Astrocyte of the spinal cord (primary cell): ENCODE results near the gene RPS6KA2.

ENCODE experiments used
- DNase-seq: peaks from one replicate; pipeline ENCODE4 v3.0.0; 2011; ENCODE audit warnings: low read depth, low spot score
- H3K4me3 ChIP-seq: 2 replicates; pipeline ENCODE4 v1.5.1; 2011; ENCODE audit warnings: low read depth, mild to moderate bottlenecking, low read length, moderate library complexity
- CTCF ChIP-seq: IDR thresholded peaks from 2 replicates; pipeline ENCODE4 v1.5.1; 2012; ENCODE audit warnings: low read depth, mild to moderate bottlenecking, low read length, inconsistent platforms
- in situ Hi-C: cut with HindIII; loops from 2 replicates; pipeline ENCODE4 v1.10.0; 2017; ENCODE audit warnings: low sequenced_read_pairs

The RPS6KA2 gene

GRCh38 chr6:166520905-166521834 lies 105.9 kb downstream of the RPS6KA2 start:
- no peak overlapping the region for H3K4me3 ChIP-seq
- peak; percentile 62 for DNase-seq
- TF ChIP-seq CTCF: no peak
- in situ Hi-C loops: no loop called here

DNA sequence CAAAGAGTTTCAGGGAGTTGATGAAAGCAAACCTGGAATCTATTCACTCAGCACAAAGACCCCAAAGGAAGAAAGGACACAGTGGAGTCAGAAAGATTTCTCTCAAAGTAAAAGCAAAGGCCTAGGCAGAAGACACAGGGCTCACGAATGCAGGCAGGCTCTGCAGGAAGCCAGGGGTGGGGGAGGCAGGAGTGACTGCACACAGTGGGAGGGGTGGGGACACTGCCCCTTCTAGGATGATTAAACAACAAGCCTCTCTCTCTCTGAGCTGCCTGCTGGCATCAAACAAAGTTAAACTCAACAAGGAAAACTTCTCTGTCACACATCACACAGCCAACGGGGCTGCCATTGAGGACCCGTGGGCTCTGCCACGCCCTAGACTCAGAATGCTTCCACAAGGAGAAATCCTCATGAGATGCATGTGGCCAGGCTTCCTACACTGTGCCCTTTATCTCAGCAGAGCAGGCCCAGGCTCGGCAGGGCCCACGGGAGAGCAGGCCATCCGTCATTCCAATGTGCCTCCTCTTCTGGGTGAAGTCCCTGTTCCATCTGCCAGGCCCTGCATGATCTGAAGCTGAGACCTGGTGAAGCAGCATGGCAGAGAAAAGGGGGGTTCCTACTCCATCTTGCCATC lies 110.7 kb downstream of the RPS6KA2 start:
- DNase-seq: no peak
- TF ChIP-seq CTCF: no peak
- no peak overlapping the region for H3K4me3 ChIP-seq
- in situ Hi-C loops: no loop called here

DNA sequence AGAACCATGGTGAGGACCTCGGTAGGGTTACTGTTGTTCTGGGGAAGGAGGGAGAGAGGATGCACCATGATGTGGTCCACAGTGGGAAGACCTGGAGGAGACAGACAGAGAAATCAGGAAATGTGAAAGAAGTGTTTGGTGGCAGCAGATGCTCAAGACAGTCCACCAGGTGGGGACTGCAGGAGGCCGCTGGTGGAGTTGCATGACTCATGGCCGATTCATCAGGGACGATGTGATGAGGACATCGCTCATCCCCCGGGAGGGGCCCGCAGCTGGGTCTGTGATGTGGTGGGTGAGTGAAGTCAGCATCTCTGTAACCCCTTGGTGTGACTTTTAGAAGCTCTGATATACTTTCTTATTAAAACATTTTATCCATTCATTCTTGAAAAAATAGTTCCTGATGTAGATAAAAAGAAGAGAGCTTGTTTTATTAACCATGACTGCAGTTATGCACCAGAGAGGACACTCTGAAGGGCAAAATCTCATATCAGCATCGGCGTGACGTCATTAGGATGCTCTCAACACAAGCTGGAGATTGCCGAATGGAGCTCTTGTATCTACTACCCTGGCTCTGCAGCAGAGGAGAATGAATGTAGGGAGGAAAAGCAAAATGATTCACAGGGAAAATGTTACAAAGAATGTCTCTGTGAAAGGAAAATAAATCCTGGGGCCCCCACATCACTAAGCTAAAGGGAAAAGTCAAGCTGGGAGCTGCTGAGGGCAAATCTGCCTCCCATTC lies 111.8 kb downstream of the RPS6KA2 start:
- H3K4me3 ChIP-seq: no peak overlapping the region
- DNase-seq: peak; percentile 84
- in situ Hi-C loops: no loop called here
- TF ChIP-seq CTCF: peak; percentile 59

GRCh38 chr6:166514196-166514595 lies 112.9 kb downstream of the RPS6KA2 start:
- peak; percentile 16 for TF ChIP-seq CTCF
- in situ Hi-C loops: no loop called here
- DNase-seq: no peak
- H3K4me3 ChIP-seq: no peak overlapping the region

- no peak for TF ChIP-seq CTCF
- no peak overlapping the region for H3K4me3 ChIP-seq
- in situ Hi-C loops: no loop called here
- DNase-seq: no peak
Observed at GRCh38 chr6:166512567-166512966, 114.5 kb downstream of the RPS6KA2 start.

DNA sequence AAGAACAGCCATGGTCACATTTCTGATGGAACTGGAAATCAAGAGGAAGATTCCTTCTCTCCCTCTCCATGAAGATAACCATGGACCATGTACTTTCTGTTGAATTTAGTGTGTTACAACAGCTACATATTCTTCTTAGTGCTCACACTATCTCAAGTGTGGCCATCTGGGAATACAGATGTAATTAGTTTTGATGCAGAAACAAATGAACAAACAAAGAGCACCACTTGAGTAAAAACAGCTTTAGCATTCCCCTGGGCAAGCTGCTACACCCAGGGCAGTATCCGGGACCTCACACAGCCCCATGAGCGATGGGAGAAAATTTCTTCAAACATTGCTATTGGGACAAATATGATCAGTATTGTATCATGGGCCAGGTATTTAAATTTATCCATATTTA lies 115.7 kb downstream of the RPS6KA2 start:
- DNase-seq: no peak
- H3K4me3 ChIP-seq: no peak overlapping the region
- in situ Hi-C loops: no loop called here
- TF ChIP-seq CTCF: no peak
